Neural crest cell (in vitro differentiated cells): ENCODE data around the gene TCERG1L. TPM values are rescaled to one million over a fixed set of nuclear protein-coding genes. Genes with fewer than 3 reads are reported as not detected.

Experiments
- DNase-seq: peaks from one replicate; pipeline ENCODE4 v3.0.0; 2021; ENCODE audit warnings: low read depth, mixed read lengths, low spot score
- H3K27ac Mint-ChIP-seq: one replicate; pipeline ENCODE4 v1.8.0; 2021; ENCODE audit warnings: mild to moderate bottlenecking, mixed read lengths; ENCODE audit not compliant: unreplicated experiment
- H3K27me3 Mint-ChIP-seq: 2 replicates; pipeline ENCODE4 v1.8.0; 2021; ENCODE audit warnings: low read depth, mild to moderate bottlenecking, mixed read lengths
- H3K36me3 Mint-ChIP-seq: 2 replicates; pipeline ENCODE4 v1.8.0; 2021; ENCODE audit warnings: low read depth, mild to moderate bottlenecking, mixed read lengths
- H3K4me1 Mint-ChIP-seq: 2 replicates; pipeline ENCODE4 v1.8.0; 2021; ENCODE audit warnings: mixed read lengths
- H3K4me3 Mint-ChIP-seq: one replicate; pipeline ENCODE4 v1.8.0; 2021; ENCODE audit warnings: mild to moderate bottlenecking, mixed read lengths
- H3K9me3 Mint-ChIP-seq: 2 replicates; pipeline ENCODE4 v1.8.0; 2021; ENCODE audit warnings: mixed read lengths
- total RNA-seq: library from RNA; stranded (reverse); gene quantifications from 2 replicates; pipeline ENCODE4 v1.2.1, GENCODE V29; 2021
- TF ChIP-seq, protein P1 (sequence below): fragments of 200-600 bp; sonication (generic); conservative IDR thresholded peaks from 2 replicates; pipeline ENCODE4 v1.5.0; 2021; ENCODE audit warnings: antibody characterized with exemption, mild to moderate bottlenecking

TCERG1L gene
- total RNA-seq, 1 donor from 2014 or later = 0.96 TPM

DNA sequence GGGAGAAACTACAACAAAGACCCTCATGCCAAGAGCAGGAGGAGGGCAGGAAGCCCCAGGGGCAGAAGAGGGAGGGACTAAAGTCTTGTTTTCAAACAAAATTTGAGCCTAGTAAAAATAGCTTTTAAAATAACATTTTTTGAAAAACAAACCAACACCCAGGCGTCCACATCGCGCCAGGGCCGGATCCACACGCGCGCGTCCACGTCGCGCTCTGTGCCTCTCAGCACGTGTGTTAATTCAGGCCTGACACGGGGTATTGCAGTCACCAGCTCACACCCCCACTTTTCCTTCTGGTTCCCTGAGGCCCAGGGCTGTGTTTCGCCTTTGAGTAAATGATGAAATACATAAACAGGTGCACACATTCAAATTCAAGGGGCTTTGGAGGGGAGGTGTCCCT is 196.2 kb downstream of the TCERG1L start:
- TF ChIP-seq, protein P1, sequence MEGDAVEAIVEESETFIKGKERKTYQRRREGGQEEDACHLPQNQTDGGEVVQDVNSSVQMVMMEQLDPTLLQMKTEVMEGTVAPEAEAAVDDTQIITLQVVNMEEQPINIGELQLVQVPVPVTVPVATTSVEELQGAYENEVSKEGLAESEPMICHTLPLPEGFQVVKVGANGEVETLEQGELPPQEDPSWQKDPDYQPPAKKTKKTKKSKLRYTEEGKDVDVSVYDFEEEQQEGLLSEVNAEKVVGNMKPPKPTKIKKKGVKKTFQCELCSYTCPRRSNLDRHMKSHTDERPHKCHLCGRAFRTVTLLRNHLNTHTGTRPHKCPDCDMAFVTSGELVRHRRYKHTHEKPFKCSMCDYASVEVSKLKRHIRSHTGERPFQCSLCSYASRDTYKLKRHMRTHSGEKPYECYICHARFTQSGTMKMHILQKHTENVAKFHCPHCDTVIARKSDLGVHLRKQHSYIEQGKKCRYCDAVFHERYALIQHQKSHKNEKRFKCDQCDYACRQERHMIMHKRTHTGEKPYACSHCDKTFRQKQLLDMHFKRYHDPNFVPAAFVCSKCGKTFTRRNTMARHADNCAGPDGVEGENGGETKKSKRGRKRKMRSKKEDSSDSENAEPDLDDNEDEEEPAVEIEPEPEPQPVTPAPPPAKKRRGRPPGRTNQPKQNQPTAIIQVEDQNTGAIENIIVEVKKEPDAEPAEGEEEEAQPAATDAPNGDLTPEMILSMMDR = no peak
- H3K4me3 Mint-ChIP-seq = no peak overlapping the region
- H3K36me3 Mint-ChIP-seq = no peaks in the 10 kb centered on the region
- DNase-seq = no peak
- peaks cover 12% of the 10 kb centered on the region for H3K4me1 Mint-ChIP-seq
- H3K27me3 Mint-ChIP-seq = no peaks in the 10 kb centered on the region
- H3K9me3 Mint-ChIP-seq = no peaks in the 10 kb centered on the region
- H3K27ac Mint-ChIP-seq = peak overlapping the region; percentile 92

- DNase-seq = no peak
- H3K4me3 Mint-ChIP-seq = no peak overlapping the region
- H3K36me3 Mint-ChIP-seq = no peaks in the 10 kb centered on the region
- H3K9me3 Mint-ChIP-seq = no peaks in the 10 kb centered on the region
- TF ChIP-seq, protein P1 = no peak
- no peaks in the 10 kb centered on the region for H3K27me3 Mint-ChIP-seq
- H3K4me1 Mint-ChIP-seq = peaks cover 12% of the 10 kb centered on the region
- peak overlapping the region; percentile 92 for H3K27ac Mint-ChIP-seq
These were observed 196.7 kb downstream of the TCERG1L start for GRCh38 chr10:131114846-131115245.

GRCh38 chr10:131113709-131114291 is 197.7 kb downstream of the TCERG1L start:
- Mint-ChIP-seq H3K27me3 (no peaks in the 10 kb centered on the region), H3K27ac (peak overlapping the region; percentile 37), H3K4me3 (no peak overlapping the region), H3K9me3 (no peaks in the 10 kb centered on the region), H3K4me1 (peaks cover 12% of the 10 kb centered on the region), H3K36me3 (no peaks in the 10 kb centered on the region)
- TF ChIP-seq, protein P1 = no peak
- DNase-seq = no peak

DNA sequence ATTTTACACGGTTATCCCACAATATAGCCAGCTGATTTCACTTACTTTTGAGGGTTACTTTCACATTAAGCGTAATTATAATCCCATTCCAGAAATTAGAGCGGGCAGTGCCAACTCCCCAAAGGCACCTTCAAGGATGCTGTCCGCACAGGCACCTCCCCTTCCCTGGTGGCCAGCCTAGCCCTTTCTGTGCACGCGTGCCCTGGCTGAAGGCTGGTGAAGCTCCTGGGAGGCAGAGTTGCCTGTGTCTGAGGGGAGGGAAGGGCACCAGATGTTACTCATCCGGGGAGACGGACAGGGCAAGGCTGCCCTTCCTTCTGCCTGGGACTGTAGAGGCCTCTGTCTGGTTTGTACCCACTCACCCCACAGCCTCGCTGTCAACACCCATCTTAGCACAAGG is 198.4 kb downstream of the TCERG1L start:
- TF ChIP-seq, protein P1 = no peak
- Mint-ChIP-seq H3K4me3 (no peak overlapping the region), H3K27ac (no peak overlapping the region), H3K36me3 (no peaks in the 10 kb centered on the region), H3K9me3 (no peaks in the 10 kb centered on the region), H3K4me1 (peaks cover 12% of the 10 kb centered on the region), H3K27me3 (no peaks in the 10 kb centered on the region)
- no peak for DNase-seq

DNA sequence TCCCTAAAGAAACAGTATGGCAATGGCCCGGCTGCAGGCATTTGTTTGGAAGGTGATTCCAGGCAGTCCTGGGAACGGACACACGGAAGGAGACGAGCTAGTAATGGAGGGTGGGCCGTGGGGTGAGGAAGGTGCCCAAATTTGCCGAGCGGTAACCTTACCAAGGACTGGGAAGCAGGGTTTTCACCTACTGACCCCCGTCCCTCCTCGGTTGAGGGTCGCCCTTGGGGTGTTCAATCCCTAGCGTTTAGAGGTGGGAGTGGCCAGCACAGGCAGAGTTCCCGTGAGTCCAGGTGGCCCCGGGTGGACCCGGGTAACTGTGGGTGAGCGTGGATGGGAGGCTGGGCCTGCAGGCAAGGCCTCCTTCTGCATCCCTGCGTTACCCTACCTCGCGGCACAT is 198.8 kb downstream of the TCERG1L start:
- Mint-ChIP-seq H3K27me3 (no peaks in the 10 kb centered on the region), H3K27ac (no peak overlapping the region), H3K36me3 (no peaks in the 10 kb centered on the region), H3K9me3 (no peaks in the 10 kb centered on the region), H3K4me1 (peaks cover 12% of the 10 kb centered on the region), H3K4me3 (no peak overlapping the region)
- no peak for DNase-seq
- TF ChIP-seq, protein P1 = no peak
